Gastroesophageal sphincter (tissue), 3 donors: ENCODE results near the gene ABHD10.

Source experiments
- EP300 ChIP-seq: sonication (generic); formaldehyde crosslinking; IDR thresholded peaks from one replicate; pipeline ENCODE4 v1.6.1; 2017; ENCODE audit warnings: antibody characterized with exemption, mild to moderate bottlenecking
- POLR2A ChIP-seq, 2 donors: fragments of 450-650 bp; IDR thresholded peaks; one replicate each; pipeline ENCODE4 v1.6.1; 2017; ENCODE audit warnings: antibody characterized with exemption in 2 of 2, mild to moderate bottlenecking in 2 of 2, moderate library complexity in 1 of 2
- POLR2AphosphoS5 ChIP-seq: sonication (generic); formaldehyde crosslinking; IDR thresholded peaks from one replicate; pipeline ENCODE4 v1.6.1; 2017; ENCODE audit warnings: antibody characterized with exemption
- TF ChIP-seq, protein P1 (sequence below), 4 experiments: fragments of 200-600 bp in 2 of 4; fragments of 450-650 bp in 2 of 4; sonication (generic) in 1 of 4; IDR thresholded peaks; one replicate each; pipeline ENCODE4 v1.5.1; 2017 to 2019; ENCODE audit warnings: antibody characterized with exemption in 4 of 4, mild to moderate bottlenecking in 2 of 4, moderate library complexity in 2 of 4

DNA sequence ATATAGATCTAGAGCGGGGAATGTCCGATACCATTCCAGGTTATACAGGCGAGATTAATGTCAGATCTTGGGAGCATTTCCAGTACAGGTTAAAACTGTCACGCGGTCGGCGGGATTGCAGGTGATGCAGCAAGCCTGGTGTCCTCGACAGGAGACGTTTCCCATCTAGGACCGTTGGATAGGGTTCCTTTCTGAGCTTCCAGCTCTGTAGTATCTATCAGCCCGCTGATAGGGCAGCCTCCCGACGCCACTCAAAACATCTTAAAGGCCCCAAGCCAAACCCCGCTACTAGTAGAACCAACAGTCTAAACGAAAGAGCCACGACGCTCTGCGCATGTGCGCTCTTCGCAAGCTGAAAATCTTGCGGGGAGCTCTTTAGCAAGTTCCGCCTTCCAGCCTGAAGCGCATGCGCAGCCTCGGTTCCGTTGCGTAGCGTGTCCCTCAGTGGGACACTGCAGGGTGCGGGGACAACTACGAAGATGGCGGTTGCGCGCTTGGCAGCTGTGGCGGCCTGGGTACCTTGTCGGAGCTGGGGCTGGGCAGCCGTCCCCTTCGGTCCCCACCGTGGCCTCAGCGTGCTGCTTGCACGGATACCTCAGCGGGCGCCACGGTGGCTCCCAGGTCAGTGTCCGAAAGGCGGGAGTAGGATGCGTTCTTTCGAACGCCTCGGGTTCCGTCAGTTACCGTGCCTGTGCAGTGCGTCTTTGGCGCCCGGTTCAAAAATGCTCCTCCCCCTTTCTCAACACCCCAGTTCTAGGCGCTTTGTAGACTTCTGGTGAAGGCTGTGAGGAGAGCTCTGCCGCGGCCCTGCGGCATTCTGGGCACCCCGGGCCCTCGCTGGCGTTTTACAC is at the start of gene ABHD10:
- TF ChIP-seq POLR2AphosphoS5, result peak; percentile 96
- TF ChIP-seq, protein P1, sequence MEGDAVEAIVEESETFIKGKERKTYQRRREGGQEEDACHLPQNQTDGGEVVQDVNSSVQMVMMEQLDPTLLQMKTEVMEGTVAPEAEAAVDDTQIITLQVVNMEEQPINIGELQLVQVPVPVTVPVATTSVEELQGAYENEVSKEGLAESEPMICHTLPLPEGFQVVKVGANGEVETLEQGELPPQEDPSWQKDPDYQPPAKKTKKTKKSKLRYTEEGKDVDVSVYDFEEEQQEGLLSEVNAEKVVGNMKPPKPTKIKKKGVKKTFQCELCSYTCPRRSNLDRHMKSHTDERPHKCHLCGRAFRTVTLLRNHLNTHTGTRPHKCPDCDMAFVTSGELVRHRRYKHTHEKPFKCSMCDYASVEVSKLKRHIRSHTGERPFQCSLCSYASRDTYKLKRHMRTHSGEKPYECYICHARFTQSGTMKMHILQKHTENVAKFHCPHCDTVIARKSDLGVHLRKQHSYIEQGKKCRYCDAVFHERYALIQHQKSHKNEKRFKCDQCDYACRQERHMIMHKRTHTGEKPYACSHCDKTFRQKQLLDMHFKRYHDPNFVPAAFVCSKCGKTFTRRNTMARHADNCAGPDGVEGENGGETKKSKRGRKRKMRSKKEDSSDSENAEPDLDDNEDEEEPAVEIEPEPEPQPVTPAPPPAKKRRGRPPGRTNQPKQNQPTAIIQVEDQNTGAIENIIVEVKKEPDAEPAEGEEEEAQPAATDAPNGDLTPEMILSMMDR (IDR thresholded peaks at IDR 0.05), result no peak
- TF ChIP-seq POLR2A (IDR thresholded peaks at IDR 0.05), result peak; percentile 77 to 84
- no peak for TF ChIP-seq EP300
